Heart left ventricle (tissue), 16 donors: ENCODE measurements around the gene DCUN1D4. TPM values are rescaled to one million over a fixed set of nuclear protein-coding genes. Genes with fewer than 3 reads are reported as not detected.

Source experiments
- ATAC-seq, 4 donors: fragments of 200-7000 bp; cut with Tn5 transposase; one replicate each; pipeline ENCODE4 v1.9.1; 2020 to 2022; ENCODE audit warnings: moderate library complexity in 4 of 4, mild to moderate bottlenecking in 3 of 4, moderate number of reproducible peaks in 1 of 4
- DNase-seq, 5 donors: peaks; one replicate each; pipeline ENCODE4 v3.0.0-alpha.2; 2020
- H3K27ac ChIP-seq, 12 donors: fragments of 200-600 bp; sonication (generic) in 4 of 12; one replicate each; pipeline versions ENCODE4 v1.5.0 to v1.8.0; 2016 to 2022; ENCODE audit warnings: mild to moderate bottlenecking in 2 of 12
- H3K27me3 ChIP-seq, 9 donors: fragments of 200-600 bp; sonication (generic) in 2 of 9; one replicate each; pipeline versions ENCODE4 v1.5.1 to v1.8.0; 2016 to 2022; ENCODE audit warnings: mild to moderate bottlenecking in 3 of 9
- H3K36me3 ChIP-seq, 9 donors: fragments of 200-600 bp; sonication (generic) in 2 of 9; one replicate each; pipeline versions ENCODE4 v1.5.0 to v1.8.0; 2018 to 2022; ENCODE audit warnings: mild to moderate bottlenecking in 2 of 9
- H3K4me1 ChIP-seq, 12 donors: fragments of 200-600 bp; sonication (generic) in 4 of 12; one replicate each; pipeline versions ENCODE4 v1.5.0 to v1.8.0; 2016 to 2022; ENCODE audit warnings: mild to moderate bottlenecking in 3 of 12
- H3K4me3 ChIP-seq, 12 donors: fragments of 200-600 bp; sonication (generic) in 4 of 12; one replicate each; pipeline versions ENCODE4 v1.5.0 to v1.8.0; 2017 to 2022; ENCODE audit warnings: mild to moderate bottlenecking in 9 of 12, moderate library complexity in 4 of 12
- H3K9me3 ChIP-seq, 12 donors: fragments of 200-600 bp; sonication (generic) in 4 of 12; one replicate each; pipeline versions ENCODE4 v1.5.0 to v1.8.0; 2016 to 2022; ENCODE audit warnings: mild to moderate bottlenecking in 1 of 12
- CTCF ChIP-seq, 12 donors: fragments of 200-600 bp; sonication (generic) in 4 of 12; IDR thresholded peaks; one replicate each; pipeline versions ENCODE4 v1.5.0 to v1.8.0; 2018 to 2022; ENCODE audit warnings: antibody characterized with exemption in 12 of 12, mild to moderate bottlenecking in 5 of 12
- POLR2A ChIP-seq, 2 donors: fragments of 450-650 bp; IDR thresholded peaks; one replicate each; pipeline ENCODE4 v1.6.1; 2017; ENCODE audit warnings: antibody characterized with exemption in 2 of 2, mild to moderate bottlenecking in 2 of 2, moderate library complexity in 2 of 2
- WGBS, 4 donors: extraction: QIAGEN DNeasy Blood & Tissue Kit in 2 of 4; methylation state at CpG; one replicate each; pipeline versions ENCODE4 v1.1.5 to v1.1.7; 2013 to 2018; 5-methylcytosine and 5-hydroxymethylcytosine counted together
- intact Hi-C, 10 donors: fragments of 100-400 bp; cut with DNase I; formaldehyde crosslinking; loops; one replicate each; pipeline versions ENCODE4 v1.11.1 to v1.14.2; 2022
- polyA plus RNA-seq, 2 donors: library from polyadenylated mRNA; stranded (reverse); fragments of 200-250 nt; gene quantifications; one replicate each; pipeline ENCODE4 v1.2.3, GENCODE V29; 2013
- total RNA-seq, 9 donors: library from RNA; depleted of rRNA in 2 of 9; stranded (reverse); fragments of >200 nt in 2 of 9; fragmentation: NEBNext Ultra II Directional in 3 of 9; extraction: Animal tissue kit (Norgen Biotek cat#: 25700) in 3 of 9; gene quantifications; one replicate each; pipeline versions ENCODE4 v1.1.0 to v1.2.4, GENCODE V29; 2016 to 2023
- donor health status: ischemic (EF 13 %, LVEDD 7.1; RV severe dilation, severe dysfunction).
- donor health status: healthy with polysubstance abuse.
- donor health status: DM: no; HTN: yes; CAD: no.
- donor health status: DM: no; HTN: no; CAD: no.
- donor health status: ischemic (EF 25% LVEDD 6.9; RV normal size, moderate dysfunction).
- donor health status: ischemic (EF 25% LVEDD 5.7; RV mildly dilated, moderate dysfunction).
- donor health status: healthy.
- donor health status: DM: yes; HTN: yes; CAD: no.
- donor health status: ischemic (EF 35%, LVEDD 5.7; RV mildly dilated, moderate dysfunction).
- donor health status: nonischemic (EF 11% LVEDD 7.7; RV severe dilation, severe dysfunction).
- donor health status: DM: yes; HTN: yes; CAD: no.
- donor health status: PGD.
- donor health status: ischemic (EF 29% LVEDD 5.4; RV normal size, mild dysfunction).
- donor health status: nonischemic (EF 23%, LVEDD 6.1; RV moderate dilation, normal function).

DCUN1D4 gene
- total and polyA plus RNA-seq, 11 donors: 10.4 to 54.0 (median 35.8) TPM

GRCh38 chr4:51858605-51859202, 15.8 kb downstream of the DCUN1D4 start:
- H3K4me1 ChIP-seq: peaks cover 0 to 52% (median 33%) of the 10 kb centered on the region in 12 donors
- WGBS, 4 donors: 63 to 71% (median 65%) methylated on average over 3 of the region's 3 CpGs

DNA sequence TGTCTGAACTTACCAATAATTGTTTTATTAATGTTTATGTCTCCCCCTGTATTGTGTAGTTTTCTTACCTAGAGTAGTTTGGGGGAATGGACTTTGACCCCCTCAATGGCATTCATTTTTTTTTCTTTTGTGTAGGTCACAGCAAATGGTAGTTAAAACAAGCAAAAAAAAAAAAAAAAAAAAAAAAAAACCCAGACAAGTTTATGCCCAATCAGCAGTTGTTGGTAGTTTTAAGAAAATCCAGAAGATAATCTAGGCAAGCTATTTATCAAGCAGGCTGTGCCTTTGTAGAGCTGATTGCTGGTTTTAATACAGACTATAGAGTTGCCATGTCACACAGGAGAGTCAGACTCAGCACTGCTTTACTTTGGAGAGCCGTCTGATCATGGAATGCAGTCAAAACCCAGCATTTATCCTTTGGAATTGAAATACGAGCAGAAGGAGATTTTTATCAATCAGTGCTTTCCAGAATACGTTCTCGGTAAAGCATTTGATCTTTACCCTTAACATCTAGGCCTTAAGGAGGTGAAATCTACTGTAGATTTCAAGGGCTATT, 16.6 kb downstream of the DCUN1D4 start:
- TF ChIP-seq CTCF (IDR thresholded peaks at IDR 0.05) (no peak), POLR2A (IDR thresholded peaks at IDR 0.05) (no peak)
- Histone ChIP-seq H3K27me3 (no peaks in the 10 kb centered on the region), H3K4me3 (no peak overlapping the region), H3K9me3 (no peaks in the 10 kb centered on the region), H3K4me1 (peaks cover 0 to 44% (median 26%) of the 10 kb centered on the region in 12 donors), H3K36me3 (peaks cover 0 to 16% (median 13%) of the 10 kb centered on the region in 9 donors), H3K27ac (no peak overlapping the region)
- ATAC-seq (no peak), DNase-seq (no peak)
- intact Hi-C loops: no loop called here
- 70 to 84% (median 79%) methylated on average over 4 of the region's 4 CpGs for WGBS, 4 donors

More at GRCh38 chr4:51858605-51859202, 15.8 kb downstream of the DCUN1D4 start:
- Histone ChIP-seq H3K9me3 (no peaks in the 10 kb centered on the region), H3K27me3 (no peaks in the 10 kb centered on the region), H3K27ac (no peak overlapping the region), H3K36me3 (peaks cover 0 to 8% (median 4%) of the 10 kb centered on the region in 9 donors), H3K4me3 (no peak overlapping the region)
- TF ChIP-seq CTCF (IDR thresholded peaks at IDR 0.05): no peak
- no peak for TF ChIP-seq POLR2A (IDR thresholded peaks at IDR 0.05)
- intact Hi-C loops: no loop called here
- ATAC-seq (no peak), DNase-seq (no peak)

GRCh38 chr4:51862199-51862598, 19.2 kb downstream of the DCUN1D4 start:
- intact Hi-C loops: no loop called here
- TF ChIP-seq POLR2A (IDR thresholded peaks at IDR 0.05) (no peak), CTCF (IDR thresholded peaks at IDR 0.05) (no peak)
- Histone ChIP-seq H3K27ac (no peak overlapping the region), H3K4me3 (no peak overlapping the region), H3K27me3 (no peaks in the 10 kb centered on the region), H3K36me3 (peaks cover 0 to 43% (median 37%) of the 10 kb centered on the region in 9 donors), H3K4me1 (peaks cover 0 to 24% (median 11%) of the 10 kb centered on the region in 12 donors), H3K9me3 (no peaks in the 10 kb centered on the region)
- WGBS, 4 donors: 93 to 97% (median 95%) methylated on average over 1 of the region's 1 CpG
- DNase-seq (no peak), ATAC-seq (no peak)

GRCh38 chr4:51862781-51863180, 19.8 kb downstream of the DCUN1D4 start:
- TF ChIP-seq POLR2A (IDR thresholded peaks at IDR 0.05): no peak
- TF ChIP-seq CTCF (IDR thresholded peaks at IDR 0.05): no peak
- Histone ChIP-seq H3K27me3 (no peaks in the 10 kb centered on the region), H3K36me3 (peaks cover 0 to 48% (median 43%) of the 10 kb centered on the region in 9 donors), H3K4me1 (peaks cover 0 to 24% (median 9%) of the 10 kb centered on the region in 12 donors), H3K9me3 (no peaks in the 10 kb centered on the region), H3K4me3 (no peak overlapping the region), H3K27ac (no peak overlapping the region)
- no peak for ATAC-seq
- no peak for DNase-seq
- intact Hi-C loops: no loop called here
- 92 to 96% (median 95%) methylated on average over 1 of the region's 1 CpG for WGBS, 4 donors
